Esophagus mucosa (tissue), 1 donor: ENCODE data around the gene PNN. TPM values are rescaled to one million over a fixed set of nuclear protein-coding genes. Genes with fewer than 3 reads are reported as not detected.
"Not testable (repeated sequence)": the region's sequence is repeated elsewhere in the genome, so short reads cannot be mapped to it uniquely, and the experiment has no call there.

Experiments used
- ATAC-seq: fragments of 200-7000 bp; cut with Tn5 transposase; one replicate; pipeline ENCODE4 v1.9.1; 2020
- total RNA-seq: library from RNA; stranded (reverse); gene quantifications from one replicate; pipeline ENCODE4 v1.2.4, GENCODE V29; 2023
- donor health status: DM: yes; HTN: yes; CAD: no.

The PNN gene
- 24.3 TPM for total RNA-seq

GRCh38 chr14:39174560-39175444 lies at the start of gene PNN:
TSS of gene PNN (plus strand) at chr14:39175254. CDS start at chr14:39175280, 26 bp downstream.
- ATAC-seq, result peak; percentile 98

GRCh38 chr14:39137835-39138234 lies 37.2 kb upstream of the PNN start:
- ATAC-seq, result not testable (repeated sequence)

GRCh38 chr14:39138440-39138839 lies 36.6 kb upstream of the PNN start:
- ATAC-seq, result no peak

- ATAC-seq, result no peak
Observed at GRCh38 chr14:39140170-39140569, 34.9 kb upstream of the PNN start.

GRCh38 chr14:39141623-39142022 lies 33.4 kb upstream of the PNN start:
- ATAC-seq, result not testable (repeated sequence)

GRCh38 chr14:39143226-39143625 lies 31.8 kb upstream of the PNN start:
- not testable (repeated sequence) for ATAC-seq

GRCh38 chr14:39145266-39145966 lies 29.6 kb upstream of the PNN start:
- no peak for ATAC-seq

- ATAC-seq, result no peak
Observed at GRCh38 chr14:39154594-39155189, 20.4 kb upstream of the PNN start.

- ATAC-seq, result no peak
Observed at GRCh38 chr14:39157491-39157890, 17.6 kb upstream of the PNN start.

GRCh38 chr14:39158222-39158858 lies 16.7 kb upstream of the PNN start:
- ATAC-seq, result no peak

GRCh38 chr14:39160494-39160893 lies 14.6 kb upstream of the PNN start:
- no peak for ATAC-seq

GRCh38 chr14:39167797-39168320 lies 7.2 kb upstream of the PNN start:
- not testable (repeated sequence) for ATAC-seq

GRCh38 chr14:39168591-39168990 lies 6.5 kb upstream of the PNN start:
- no peak for ATAC-seq

GRCh38 chr14:39169541-39169900 lies 5.5 kb upstream of the PNN start:
- peak; percentile 59 for ATAC-seq

GRCh38 chr14:39173198-39173597 lies 1.9 kb upstream of the PNN start:
- no peak for ATAC-seq

GRCh38 chr14:39175445-39176262 lies 600 bp downstream of the PNN start:
- ATAC-seq, result peak; percentile 3

GRCh38 chr14:39176263-39177167 lies 1.5 kb downstream of the PNN start:
- no peak for ATAC-seq

- ATAC-seq, result no peak
Observed at GRCh38 chr14:39177168-39177545, 2.1 kb downstream of the PNN start.

GRCh38 chr14:39179042-39179441 lies 4.0 kb downstream of the PNN start:
- no peak for ATAC-seq

GRCh38 chr14:39180553-39180952 lies 5.5 kb downstream of the PNN start:
- ATAC-seq, result no peak
